ENCODE results near the gene RTN4IP1. TPM values are rescaled to one million over a fixed set of nuclear protein-coding genes. Genes with fewer than 3 reads are reported as not detected.

The RTN4IP1 gene
- total RNA-seq, 1 experiment from 2014 or later = 11.2 TPM

DNA sequence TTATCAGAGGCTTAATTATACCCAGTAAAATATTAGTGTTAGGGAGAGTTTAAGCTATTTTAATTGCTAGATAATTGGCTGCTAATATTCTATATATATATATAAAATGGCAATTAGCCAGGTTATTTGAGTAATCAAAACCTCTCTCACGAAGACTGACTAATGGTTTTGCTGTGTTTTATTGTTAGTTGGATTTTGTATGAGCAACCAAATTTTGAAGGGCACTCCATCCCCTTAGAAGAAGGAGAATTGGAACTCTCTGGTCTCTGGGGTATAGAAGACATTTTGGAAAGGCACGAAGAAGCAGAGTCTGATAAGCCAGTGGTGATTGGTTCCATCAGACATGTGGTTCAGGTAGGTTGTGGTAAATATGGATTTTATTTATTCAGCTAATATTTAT is 102.2 kb downstream of the RTN4IP1 start:
- Mint-ChIP-seq H3K4me3 (ENCODE audit: unreplicated experiment) (no peak overlapping the region), H3K9me3 (ENCODE audit: unreplicated experiment) (no peaks in the 10 kb centered on the region), H3K4me1 (ENCODE audit: low read depth, unreplicated experiment) (peaks cover 9% of the 10 kb centered on the region), H3K36me3 (ENCODE audit: insufficient read depth, unreplicated experiment) (no peaks in the 10 kb centered on the region), H3K27me3 (ENCODE audit: insufficient read depth, unreplicated experiment) (no peaks in the 10 kb centered on the region), H3K27ac (ENCODE audit: unreplicated experiment) (no peak overlapping the region)
- Histone ChIP-seq H3K27me3 (replicated peaks; ENCODE audit: control insufficient read depth, insufficient read depth, low read length) (no peaks in the 10 kb centered on the region), H3K9me3 (no peaks in the 10 kb centered on the region), H3K4me3 (ENCODE audit: low read depth, low read length) (no peak overlapping the region), H3K4me1 (no peaks in the 10 kb centered on the region), H3K36me3 (ENCODE audit: control insufficient read depth, insufficient read depth, low read length) (no peaks in the 10 kb centered on the region)
- ChIA-PET CTCF (no interaction called here), POLR2A (no interaction called here)
- TF ChIP-seq, protein P1, sequence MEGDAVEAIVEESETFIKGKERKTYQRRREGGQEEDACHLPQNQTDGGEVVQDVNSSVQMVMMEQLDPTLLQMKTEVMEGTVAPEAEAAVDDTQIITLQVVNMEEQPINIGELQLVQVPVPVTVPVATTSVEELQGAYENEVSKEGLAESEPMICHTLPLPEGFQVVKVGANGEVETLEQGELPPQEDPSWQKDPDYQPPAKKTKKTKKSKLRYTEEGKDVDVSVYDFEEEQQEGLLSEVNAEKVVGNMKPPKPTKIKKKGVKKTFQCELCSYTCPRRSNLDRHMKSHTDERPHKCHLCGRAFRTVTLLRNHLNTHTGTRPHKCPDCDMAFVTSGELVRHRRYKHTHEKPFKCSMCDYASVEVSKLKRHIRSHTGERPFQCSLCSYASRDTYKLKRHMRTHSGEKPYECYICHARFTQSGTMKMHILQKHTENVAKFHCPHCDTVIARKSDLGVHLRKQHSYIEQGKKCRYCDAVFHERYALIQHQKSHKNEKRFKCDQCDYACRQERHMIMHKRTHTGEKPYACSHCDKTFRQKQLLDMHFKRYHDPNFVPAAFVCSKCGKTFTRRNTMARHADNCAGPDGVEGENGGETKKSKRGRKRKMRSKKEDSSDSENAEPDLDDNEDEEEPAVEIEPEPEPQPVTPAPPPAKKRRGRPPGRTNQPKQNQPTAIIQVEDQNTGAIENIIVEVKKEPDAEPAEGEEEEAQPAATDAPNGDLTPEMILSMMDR (IDR thresholded peaks at IDR 0.05; ENCODE audit: insufficient read depth in 1 of 2, low read depth in 1 of 2, low read length in 1 of 2, severe bottlenecking in 1 of 2, unreplicated experiment in 1 of 2) = no peak
- intact Hi-C loops (cut with micrococcal nuclease; ENCODE audit: unreplicated experiment) = no loop called here
- BruUV-seq (replicated peaks) = no TSS peak
- DNase-seq = no peak

DNA sequence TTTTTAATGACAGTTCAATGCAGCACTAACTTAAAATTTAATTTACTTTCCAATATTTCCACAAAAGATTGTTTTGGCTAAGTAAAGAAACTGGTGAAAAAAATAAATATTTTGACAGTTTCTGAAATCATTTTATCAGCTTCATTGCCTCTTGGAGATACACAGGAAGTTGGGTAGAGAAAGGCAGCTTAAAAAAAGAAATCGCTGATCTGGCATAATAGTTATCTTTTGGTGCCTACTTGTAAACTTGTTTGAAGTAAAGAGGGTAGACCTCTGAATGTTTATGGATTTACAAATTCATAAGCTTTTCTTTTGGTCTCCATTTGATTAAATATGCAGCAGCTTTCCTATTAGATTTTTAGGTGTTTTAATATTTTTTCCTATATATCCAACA is 103.4 kb downstream of the RTN4IP1 start:
- Mint-ChIP-seq H3K4me1 (ENCODE audit: low read depth, unreplicated experiment) (peaks cover 9% of the 10 kb centered on the region), H3K27ac (ENCODE audit: unreplicated experiment) (no peak overlapping the region), H3K36me3 (ENCODE audit: insufficient read depth, unreplicated experiment) (no peaks in the 10 kb centered on the region), H3K4me3 (ENCODE audit: unreplicated experiment) (no peak overlapping the region), H3K9me3 (ENCODE audit: unreplicated experiment) (no peaks in the 10 kb centered on the region), H3K27me3 (ENCODE audit: insufficient read depth, unreplicated experiment) (no peaks in the 10 kb centered on the region)
- H3K4me3 ChIP-seq (ENCODE audit: low read depth, low read length) = no peak overlapping the region
- POLR2A ChIA-PET = no interaction called here
- no peaks in the 10 kb centered on the region for H3K4me1 ChIP-seq
- DNase-seq = no peak
- BruUV-seq (replicated peaks) = no TSS peak
- CTCF ChIA-PET = no interaction called here
- H3K27me3 ChIP-seq (replicated peaks; ENCODE audit: control insufficient read depth, insufficient read depth, low read length) = no peaks in the 10 kb centered on the region
- intact Hi-C loops (cut with micrococcal nuclease; ENCODE audit: unreplicated experiment) = no loop called here
- H3K36me3 ChIP-seq (ENCODE audit: control insufficient read depth, insufficient read depth, low read length) = no peaks in the 10 kb centered on the region
- TF ChIP-seq, protein P1 (IDR thresholded peaks at IDR 0.05; ENCODE audit: insufficient read depth in 1 of 2, low read depth in 1 of 2, low read length in 1 of 2, severe bottlenecking in 1 of 2, unreplicated experiment in 1 of 2) = no peak
- no peaks in the 10 kb centered on the region for H3K9me3 ChIP-seq

DNA sequence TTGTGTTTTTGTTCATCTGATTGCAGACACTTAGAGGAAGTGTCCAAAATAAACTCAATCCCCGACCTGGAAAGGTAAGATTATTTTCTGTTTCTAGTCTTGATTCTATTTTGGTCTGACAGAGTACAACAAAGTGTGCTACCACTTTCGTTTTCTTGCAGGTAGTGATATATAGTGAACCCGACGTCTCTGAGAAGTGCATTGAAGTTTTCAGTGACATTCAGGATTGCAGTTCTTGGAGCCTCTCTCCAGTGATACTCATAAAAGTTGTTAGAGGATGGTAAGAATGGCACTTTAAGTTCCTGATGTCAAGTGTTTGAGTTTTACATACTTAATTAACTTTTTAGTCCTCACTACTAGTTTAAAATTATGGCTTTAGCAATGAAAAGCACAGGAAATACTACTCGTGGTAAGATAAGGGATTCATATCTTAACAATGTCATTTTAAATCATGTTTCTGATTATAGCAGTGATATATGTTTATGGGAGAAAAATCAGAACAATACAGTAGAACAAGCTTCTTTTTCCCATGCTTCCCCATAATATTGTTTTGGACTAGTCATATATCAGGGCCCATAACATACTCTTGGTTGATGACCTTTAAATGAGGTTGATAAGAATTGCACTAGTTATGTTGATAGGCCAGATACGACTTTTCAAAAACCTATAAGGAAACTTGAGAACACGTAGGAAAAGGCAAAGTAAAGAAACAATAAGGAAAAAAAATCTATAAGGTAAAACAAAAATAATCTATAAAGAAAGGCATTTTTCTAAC is 104.0 kb downstream of the RTN4IP1 start:
- intact Hi-C loops (cut with micrococcal nuclease; ENCODE audit: unreplicated experiment) = no loop called here
- Histone ChIP-seq H3K4me3 (ENCODE audit: low read depth, low read length) (no peak overlapping the region), H3K4me1 (no peaks in the 10 kb centered on the region), H3K9me3 (no peaks in the 10 kb centered on the region), H3K36me3 (ENCODE audit: control insufficient read depth, insufficient read depth, low read length) (no peaks in the 10 kb centered on the region), H3K27me3 (replicated peaks; ENCODE audit: control insufficient read depth, insufficient read depth, low read length) (no peaks in the 10 kb centered on the region)
- Mint-ChIP-seq H3K36me3 (ENCODE audit: insufficient read depth, unreplicated experiment) (no peaks in the 10 kb centered on the region), H3K27me3 (ENCODE audit: insufficient read depth, unreplicated experiment) (no peaks in the 10 kb centered on the region), H3K9me3 (ENCODE audit: unreplicated experiment) (no peaks in the 10 kb centered on the region), H3K27ac (ENCODE audit: unreplicated experiment) (no peak overlapping the region), H3K4me1 (ENCODE audit: low read depth, unreplicated experiment) (peaks cover 9% of the 10 kb centered on the region), H3K4me3 (ENCODE audit: unreplicated experiment) (no peak overlapping the region)
- BruUV-seq (replicated peaks) = no TSS peak
- ChIA-PET CTCF (no interaction called here), POLR2A (no interaction called here)
- TF ChIP-seq, protein P1 (IDR thresholded peaks at IDR 0.05; ENCODE audit: insufficient read depth in 1 of 2, low read depth in 1 of 2, low read length in 1 of 2, severe bottlenecking in 1 of 2, unreplicated experiment in 1 of 2) = no peak
- DNase-seq = no peak
